ENCODE results near the gene OPCML.

DNA sequence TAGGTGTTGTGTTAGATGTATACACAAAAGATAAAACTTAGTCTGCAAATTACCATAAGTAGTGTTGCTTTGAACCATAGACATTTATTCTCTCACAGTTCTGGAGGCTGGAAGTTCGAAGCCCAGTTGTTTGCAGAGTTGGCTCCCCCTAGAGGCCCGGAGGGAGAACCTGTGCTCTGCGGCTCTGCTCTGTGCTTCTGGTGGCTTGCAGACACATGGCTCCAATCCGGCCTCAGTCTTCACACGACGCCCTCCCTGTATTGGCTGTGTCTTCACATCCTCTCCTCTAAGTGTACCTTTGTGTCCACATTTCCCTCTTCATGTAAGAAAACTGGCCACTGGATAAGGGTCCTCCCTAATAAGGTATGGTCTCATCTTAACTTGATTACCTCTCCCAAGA is 128.4 kb downstream of the OPCML start:
- TF ChIP-seq, protein P1, sequence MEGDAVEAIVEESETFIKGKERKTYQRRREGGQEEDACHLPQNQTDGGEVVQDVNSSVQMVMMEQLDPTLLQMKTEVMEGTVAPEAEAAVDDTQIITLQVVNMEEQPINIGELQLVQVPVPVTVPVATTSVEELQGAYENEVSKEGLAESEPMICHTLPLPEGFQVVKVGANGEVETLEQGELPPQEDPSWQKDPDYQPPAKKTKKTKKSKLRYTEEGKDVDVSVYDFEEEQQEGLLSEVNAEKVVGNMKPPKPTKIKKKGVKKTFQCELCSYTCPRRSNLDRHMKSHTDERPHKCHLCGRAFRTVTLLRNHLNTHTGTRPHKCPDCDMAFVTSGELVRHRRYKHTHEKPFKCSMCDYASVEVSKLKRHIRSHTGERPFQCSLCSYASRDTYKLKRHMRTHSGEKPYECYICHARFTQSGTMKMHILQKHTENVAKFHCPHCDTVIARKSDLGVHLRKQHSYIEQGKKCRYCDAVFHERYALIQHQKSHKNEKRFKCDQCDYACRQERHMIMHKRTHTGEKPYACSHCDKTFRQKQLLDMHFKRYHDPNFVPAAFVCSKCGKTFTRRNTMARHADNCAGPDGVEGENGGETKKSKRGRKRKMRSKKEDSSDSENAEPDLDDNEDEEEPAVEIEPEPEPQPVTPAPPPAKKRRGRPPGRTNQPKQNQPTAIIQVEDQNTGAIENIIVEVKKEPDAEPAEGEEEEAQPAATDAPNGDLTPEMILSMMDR (conservative IDR thresholded peaks at IDR 0.05; ENCODE audit: low read depth in 2 of 2) = peak; percentile 73 to 81
- no peak for TF ChIP-seq POLR2AphosphoS5 (IDR thresholded peaks at IDR 0.05; ENCODE audit: low read depth)
- no peak for TF ChIP-seq EZH2phosphoT487 (IDR thresholded peaks at IDR 0.05; ENCODE audit: unreplicated experiment)
- no peak for TF ChIP-seq EZH2 (IDR thresholded peaks at IDR 0.05; ENCODE audit: low read depth, unreplicated experiment)

All from GM23338 (cell line).